Choroid plexus epithelial cell (primary cell): ENCODE results near the gene FARP2.
"Not testable (repeated sequence)": the region's sequence is repeated elsewhere in the genome, so short reads cannot be mapped to it uniquely, and the experiment has no call there.

Experiments used
- DNase-seq: peaks from one replicate; pipeline ENCODE4 v3.0.0-alpha.2; 2010; ENCODE audit warnings: low read depth
- H3K4me3 ChIP-seq: 2 replicates; pipeline ENCODE4 v1.5.1; 2011; ENCODE audit warnings: low read depth, mild to moderate bottlenecking, control low read depth, low read length, moderate library complexity
- CTCF ChIP-seq: conservative IDR thresholded peaks from 2 replicates; pipeline ENCODE4 v1.5.1; 2011; ENCODE audit warnings: low read depth, mild to moderate bottlenecking, control low read depth, inconsistent platforms, low read length, moderate library complexity

Gene FARP2

GRCh38 chr2:241316825-241317224 lies 39.3 kb upstream of the FARP2 start:
- no peak for TF ChIP-seq CTCF
- peak overlapping the region; percentile 94 for H3K4me3 ChIP-seq
- no peak for DNase-seq

GRCh38 chr2:241317391-241317790 lies 38.7 kb upstream of the FARP2 start:
- no peak for DNase-seq
- peak overlapping the region; percentile 94 for H3K4me3 ChIP-seq
- no peak for TF ChIP-seq CTCF

GRCh38 chr2:241318830-241319229 lies 37.3 kb upstream of the FARP2 start:
- not testable (repeated sequence) for H3K4me3 ChIP-seq, DNase-seq

- no peak overlapping the region for H3K4me3 ChIP-seq
These were observed 35.7 kb upstream of the FARP2 start for GRCh38 chr2:241320394-241320793.

GRCh38 chr2:241321033-241321432 lies 35.1 kb upstream of the FARP2 start:
- no peak for TF ChIP-seq CTCF
- H3K4me3 ChIP-seq = no peak overlapping the region
- no peak for DNase-seq

More at GRCh38 chr2:241320394-241320793, 35.7 kb upstream of the FARP2 start:
- no peak for TF ChIP-seq CTCF
- no peak for DNase-seq

GRCh38 chr2:241321886-241322285 lies 34.2 kb upstream of the FARP2 start:
- DNase-seq = no peak
- no peak for TF ChIP-seq CTCF
- no peak overlapping the region for H3K4me3 ChIP-seq

- no peak overlapping the region for H3K4me3 ChIP-seq
- DNase-seq = no peak
- TF ChIP-seq CTCF = no peak
These were observed 32.3 kb upstream of the FARP2 start for GRCh38 chr2:241323778-241324177.

- DNase-seq = no peak
- TF ChIP-seq CTCF = no peak
- no peak overlapping the region for H3K4me3 ChIP-seq
These were observed 31.3 kb upstream of the FARP2 start for GRCh38 chr2:241324775-241325174.
